Activated T-cell treated with anti-CD3 and anti-CD28 coated beads for 24 hours (primary cell): ENCODE results near the gene RRBP1.

Experiments used
- DNase-seq: peaks from one replicate; pipeline ENCODE4 v3.0.0-alpha.2; 2020; ENCODE audit warnings: low read depth

Gene RRBP1

DNA sequence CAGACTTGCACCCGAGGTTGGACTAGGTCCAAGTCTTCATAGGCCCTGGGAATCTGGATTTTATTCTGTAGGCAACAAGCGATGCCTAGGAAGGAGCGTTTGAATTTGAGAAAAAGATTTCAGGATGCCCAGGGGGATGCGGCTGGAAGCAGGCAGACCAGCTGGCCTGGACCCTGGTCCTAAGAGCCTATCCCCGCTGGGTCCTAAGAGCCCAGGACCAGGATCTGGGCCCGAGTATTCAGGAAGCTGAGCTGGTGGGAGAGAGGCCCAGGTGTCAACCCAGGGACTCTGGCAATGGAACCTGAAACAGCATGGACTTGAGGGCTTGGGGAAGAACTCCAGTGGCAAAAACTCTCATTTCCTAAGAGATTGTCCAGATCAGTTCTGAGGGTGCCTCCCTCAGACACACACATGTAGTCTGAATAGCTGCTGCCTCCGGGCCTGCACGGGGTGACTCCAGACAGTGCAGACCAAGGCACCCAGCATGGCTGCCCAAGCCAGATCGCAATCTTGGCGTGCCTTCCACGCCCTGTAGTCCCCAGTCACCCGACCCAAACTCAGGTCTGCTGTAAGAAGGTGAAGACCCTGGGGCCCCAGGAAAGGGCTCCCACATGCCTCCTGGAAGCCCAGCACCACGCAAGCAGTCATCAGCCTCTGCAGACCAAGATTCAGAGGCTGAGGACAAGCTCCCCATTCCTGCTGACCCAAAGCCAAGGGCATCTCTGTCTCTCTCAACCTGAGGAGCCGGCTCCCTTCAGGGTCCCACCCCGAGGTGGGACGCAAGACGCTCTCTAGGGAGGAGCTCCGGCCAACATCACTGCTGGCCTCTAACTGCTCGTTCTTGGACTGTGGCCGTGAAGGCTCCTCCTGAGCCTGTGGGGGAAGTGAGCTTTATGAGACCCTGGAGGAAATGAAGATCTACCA lies 34.4 kb downstream of the RRBP1 start:
- no peak for DNase-seq

DNA sequence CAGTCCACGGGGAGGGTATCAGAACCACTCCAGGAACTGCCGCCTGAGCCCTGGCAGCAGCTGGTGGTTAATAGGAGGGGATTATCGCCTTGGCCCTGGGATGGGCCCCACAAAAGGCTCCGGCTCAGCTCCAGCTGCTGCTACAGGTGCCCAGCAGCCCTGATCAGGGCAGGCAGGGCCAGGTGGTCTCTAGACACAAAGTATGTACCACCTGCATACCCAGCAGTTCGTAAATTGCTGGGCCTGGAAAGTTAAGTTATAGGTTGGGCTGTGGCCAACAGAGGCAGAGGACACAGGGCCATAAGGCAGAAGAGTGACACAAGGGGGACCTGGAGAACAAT lies 35.1 kb downstream of the RRBP1 start:
- no peak for DNase-seq

DNA sequence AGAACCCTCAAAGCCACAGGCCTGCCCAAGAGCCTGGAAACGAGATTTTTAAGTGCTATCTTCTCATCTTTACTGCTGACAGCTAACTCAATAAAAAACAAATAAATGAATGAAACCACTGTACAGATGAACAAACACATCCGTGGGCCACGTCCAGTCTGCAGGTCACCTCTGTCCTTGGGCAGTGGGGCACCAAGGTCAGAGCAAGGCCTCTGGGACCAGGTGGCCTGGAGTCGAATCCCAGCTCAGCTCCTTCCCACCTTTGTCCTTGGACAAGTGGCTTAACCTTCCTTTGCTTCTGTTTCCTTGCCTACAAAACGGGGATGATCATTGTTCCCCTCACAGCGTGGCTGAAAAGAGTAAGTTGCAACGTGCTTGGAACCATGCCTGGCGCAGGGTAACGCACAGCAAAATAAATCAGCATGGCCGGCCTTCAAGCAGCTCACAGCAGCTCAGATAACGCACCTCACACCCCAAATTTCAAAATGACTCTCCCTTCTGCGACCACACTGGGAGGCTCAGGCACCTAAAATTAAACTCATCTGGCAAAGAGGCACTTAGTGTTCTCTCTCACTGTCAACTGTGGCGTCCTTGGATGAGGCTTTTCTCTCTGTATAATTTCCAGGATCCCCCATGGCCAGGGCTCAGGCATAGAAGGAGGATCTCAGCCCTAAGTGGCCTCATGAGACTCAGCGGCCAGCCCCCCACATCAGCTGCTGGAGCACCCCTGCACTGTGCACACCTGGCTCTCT lies 35.7 kb downstream of the RRBP1 start:
- no peak for DNase-seq

DNA sequence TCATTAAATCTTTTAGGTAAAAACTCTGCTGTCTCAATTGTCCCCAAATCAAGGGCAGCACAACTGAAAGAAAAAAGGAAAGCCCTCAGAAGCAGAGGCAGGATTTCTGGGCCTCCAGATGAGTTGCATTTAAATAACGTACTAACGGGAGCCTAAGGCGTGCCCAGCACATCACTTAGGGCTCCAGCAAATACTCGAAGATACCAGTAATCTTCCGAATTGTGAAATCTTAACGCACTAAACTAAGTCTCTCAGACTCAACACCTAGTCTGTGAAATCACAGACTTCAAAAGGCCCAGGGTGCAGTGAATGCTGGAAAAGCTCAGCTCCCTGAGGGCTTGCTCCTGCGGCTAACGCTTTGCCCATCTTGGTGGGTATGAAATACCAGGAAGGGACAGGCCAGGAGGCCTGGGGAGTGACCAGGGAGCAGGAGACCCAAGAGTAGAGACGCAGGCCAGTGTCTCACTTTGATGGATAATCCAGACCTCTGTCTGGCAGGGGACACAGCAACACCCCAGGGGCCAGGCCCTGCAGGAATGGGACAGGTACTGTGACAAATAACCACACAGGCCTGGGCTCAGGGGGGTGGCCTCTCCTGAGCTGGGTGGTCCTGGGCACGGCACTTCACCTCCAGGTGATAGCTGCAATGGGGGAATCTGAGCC lies 36.4 kb downstream of the RRBP1 start:
- DNase-seq, result no peak

DNA sequence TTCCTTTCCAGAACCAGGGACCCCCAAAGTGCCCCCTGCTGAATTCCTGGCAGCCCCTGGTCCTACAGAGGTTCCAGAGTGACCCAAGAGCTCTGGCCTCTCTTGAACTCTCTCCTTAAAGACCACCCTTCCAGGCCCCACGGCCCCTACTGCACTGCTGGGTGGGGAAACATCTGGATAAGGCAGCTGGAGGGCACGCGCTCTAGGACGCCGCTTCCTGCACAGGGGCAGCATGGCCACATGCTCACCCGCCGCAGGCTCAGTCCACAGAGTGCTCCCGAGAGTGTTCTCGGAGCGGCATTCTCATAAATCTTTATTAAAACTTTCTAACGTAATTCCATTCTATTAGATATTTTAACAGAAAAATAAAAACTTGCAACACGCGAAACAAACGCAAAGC lies 37.0 kb downstream of the RRBP1 start:
- no peak for DNase-seq

DNA sequence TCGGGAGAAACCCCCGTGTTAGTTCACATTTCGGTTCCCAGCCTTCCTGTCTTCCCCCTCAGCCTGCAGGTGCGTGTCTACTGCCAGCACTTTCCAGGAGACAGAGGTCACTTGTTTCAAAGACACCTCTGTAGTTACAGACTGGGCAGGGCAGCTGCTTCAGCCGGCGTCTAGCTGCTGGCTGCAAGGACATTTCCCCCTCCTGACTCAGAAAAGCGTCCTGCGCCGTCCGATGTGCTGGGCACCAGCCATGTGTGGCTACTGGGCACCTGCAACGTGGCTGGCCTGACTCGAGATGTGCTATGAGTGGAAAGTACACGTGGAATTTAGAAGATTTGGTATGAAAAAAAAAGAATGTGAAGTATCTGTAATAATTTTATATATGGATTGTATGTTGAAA lies 37.6 kb downstream of the RRBP1 start:
- no peak for DNase-seq

DNA sequence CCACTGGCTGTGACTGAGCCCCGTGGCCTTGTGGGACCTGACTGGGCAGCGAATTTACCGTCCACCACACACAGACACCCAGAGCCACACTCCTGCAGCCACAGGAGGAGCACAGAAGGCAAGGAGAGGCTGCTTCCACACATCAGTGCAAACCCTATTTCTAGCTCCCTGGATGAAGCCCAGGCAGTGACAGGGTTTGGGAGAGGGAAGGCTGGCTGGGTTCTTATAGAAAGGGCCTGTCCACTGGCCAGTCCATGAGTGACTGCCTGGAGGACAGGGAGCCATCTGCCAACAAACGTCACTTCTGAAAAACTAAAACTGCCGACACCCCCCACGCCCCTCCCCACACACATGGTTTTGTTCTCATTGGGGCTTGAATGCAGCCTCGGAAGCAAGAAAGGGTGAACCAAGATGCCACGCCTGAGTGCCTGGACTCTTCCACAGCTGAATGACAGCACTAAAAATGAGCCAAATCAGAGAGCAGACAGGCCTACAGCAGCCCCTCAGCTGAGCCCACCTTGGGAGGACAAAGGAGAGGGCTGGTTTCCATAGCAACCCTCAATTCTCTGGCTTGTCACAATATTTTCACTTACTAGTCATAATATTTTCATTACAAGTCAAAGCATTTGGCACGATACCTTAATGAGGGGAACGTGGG lies 38.4 kb downstream of the RRBP1 start:
- no peak for DNase-seq

DNA sequence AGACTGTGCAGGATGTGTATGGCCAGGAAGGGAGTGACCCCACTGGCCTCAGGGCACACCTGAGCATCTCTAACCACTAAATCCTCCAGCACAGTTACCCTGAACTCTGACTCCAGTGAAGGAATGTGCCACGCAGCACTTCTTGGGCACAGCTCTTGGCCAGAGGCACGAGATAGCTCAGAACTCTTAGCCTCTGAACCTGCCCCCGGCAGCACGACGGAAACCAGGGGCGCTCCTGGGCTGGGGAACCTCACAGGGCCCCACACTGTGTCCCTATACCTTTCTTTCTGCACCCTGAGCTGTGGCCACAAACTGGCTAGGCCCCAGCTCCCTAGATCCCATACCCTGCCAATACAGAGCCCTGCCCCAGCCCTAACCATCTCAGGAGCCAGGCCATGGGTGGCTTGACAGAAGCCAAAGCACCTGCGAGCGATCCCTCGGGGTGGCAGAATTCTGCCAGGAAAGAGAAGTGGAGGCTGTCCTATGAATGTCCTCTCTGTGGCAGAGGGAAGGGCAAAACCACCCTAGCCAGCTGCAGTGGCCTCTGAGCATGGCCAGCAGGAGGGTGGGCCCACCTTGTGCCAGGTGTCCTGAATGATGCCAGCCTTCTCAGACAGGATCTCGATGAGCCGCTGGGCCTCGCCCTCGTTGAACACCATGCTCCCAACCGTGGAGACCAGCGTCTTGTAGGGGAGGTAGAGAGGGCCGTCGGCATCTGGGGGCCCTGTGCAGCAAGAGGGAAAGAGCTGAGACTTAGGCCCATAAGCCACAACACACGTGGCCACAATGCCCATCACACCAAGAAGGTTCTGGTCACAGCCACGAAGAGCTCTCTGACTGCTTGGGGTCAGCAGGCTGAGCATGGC lies 39.4 kb downstream of the RRBP1 start:
- DNase-seq, result no peak

DNA sequence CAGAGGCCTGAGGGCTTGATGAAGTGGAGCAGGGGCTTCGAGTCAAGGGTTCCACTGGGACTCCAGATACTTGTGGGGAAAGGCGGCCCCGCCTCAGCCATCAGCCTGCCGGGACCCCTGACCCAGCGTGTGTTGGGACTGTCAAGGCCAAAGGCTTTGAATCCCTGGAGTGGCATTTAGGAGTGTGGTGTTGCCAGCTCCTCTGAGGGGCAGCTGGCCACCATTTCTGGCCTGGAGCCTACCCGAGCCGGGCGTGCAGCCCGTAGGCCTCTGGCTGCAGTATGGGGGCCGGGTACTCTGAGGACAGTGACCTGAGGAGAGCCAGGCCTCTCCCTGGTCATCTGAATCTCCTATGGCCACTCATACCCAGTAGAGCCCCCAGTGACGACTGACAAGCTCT lies 40.0 kb downstream of the RRBP1 start:
- no peak for DNase-seq

DNA sequence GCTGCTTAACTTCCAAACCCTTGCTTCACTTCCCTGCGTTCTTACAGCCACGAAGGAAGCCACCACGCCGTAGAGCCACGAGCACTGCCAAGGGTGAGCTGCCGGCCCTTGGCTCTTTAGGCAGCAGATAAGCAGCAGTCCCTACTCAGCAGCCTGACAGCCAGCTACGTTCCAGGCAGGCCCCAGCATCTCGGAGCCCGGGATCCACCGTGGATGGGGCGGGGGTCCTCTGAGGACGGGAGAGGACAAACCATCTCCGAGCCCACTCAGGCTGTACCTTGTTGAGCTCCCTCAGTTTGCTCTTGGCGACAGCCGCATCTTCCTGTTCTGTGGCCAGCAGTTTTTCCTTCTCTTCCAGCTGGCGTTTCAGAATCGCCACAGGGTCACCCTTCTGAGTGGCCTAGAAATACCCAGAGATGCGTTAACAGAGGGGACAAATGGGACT lies 40.5 kb downstream of the RRBP1 start:
- DNase-seq, result no peak

DNA sequence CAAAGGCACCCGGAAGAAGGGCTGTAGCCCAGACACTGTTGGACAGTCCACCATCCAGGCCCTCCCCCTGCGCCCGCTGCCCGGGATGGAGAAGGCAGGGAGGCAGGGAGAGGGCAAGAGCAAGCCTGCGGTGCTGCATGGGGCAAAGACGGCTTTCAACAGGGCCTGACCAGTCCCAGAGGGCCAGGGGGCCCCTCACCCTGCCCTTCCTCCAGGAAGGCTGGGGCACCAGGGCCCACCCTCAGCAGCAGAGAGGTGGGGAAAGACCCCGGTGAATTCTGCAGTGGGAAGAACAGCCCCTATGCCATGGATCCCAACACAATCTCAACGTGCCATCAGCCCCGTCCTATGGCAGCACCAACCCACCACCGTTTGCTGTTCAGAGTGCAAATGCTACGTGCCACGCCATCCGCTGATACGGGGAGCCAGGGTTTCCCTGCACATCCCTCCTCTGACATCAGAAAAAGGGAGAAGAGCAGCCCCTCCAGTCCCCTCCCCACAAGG lies 41.1 kb downstream of the RRBP1 start:
- no peak for DNase-seq

DNA sequence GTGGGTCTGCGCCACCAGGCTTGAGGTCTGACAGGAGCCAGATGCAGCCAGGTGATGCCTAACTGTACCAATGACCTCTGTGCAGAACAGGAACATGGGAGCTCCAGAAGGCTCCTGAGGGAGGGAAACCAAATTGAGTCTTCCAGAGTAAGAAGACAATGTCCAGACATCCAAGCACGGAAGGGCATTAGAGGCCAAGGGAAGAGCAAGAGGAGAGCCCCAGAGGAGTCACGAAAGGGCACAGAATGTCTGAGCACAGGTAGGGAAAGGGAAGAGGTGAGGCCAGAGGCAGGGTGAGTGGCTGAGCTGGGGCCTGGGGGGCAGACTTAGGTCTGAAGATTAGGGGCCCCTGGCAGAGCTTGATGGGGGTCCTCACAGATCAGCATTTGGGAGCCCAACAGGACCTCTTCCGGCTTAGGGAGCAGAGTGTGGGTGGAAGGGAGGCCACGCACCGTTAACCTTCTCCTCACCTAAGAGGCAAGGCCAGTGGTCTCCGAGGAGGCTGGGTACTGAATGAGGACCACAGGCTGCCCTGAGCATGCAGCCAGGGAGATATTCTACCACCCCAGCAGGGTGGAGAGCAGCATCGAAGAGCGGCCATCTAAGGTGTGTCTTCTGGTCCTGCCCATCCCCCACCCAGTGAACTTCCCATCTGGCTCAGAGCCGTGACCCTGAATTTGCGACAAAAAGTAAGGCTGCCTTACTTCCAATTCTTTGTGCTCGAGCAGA lies 41.7 kb downstream of the RRBP1 start:
- DNase-seq, result no peak

DNA sequence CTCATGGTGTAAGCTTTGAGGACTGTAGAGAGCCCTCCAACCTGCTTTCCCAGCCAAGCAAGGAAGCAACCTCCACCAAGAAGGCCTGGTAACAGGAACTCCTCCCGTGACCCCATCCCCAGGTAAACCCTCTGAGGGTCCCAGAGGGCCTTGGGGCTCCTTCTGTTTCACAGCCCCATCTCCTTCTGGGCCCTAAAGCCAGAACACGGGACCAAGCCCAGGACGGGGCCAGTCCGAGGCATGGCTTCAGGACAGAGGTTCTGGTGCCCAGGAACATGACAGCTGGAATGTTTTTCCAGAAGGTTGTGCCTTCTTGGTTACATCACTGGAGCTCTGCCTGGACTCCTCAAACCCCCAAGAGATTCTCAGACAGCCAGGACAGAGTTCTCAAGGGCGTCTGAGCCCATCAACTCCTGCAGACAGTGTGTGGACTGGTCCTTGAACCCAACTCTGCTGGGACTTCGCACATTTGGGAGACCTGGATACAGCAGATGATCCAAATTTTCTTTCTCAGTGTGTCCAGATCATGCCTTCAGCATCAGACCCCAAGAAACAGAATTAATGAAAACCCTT lies 43.1 kb downstream of the RRBP1 start:
- DNase-seq, result no peak

DNA sequence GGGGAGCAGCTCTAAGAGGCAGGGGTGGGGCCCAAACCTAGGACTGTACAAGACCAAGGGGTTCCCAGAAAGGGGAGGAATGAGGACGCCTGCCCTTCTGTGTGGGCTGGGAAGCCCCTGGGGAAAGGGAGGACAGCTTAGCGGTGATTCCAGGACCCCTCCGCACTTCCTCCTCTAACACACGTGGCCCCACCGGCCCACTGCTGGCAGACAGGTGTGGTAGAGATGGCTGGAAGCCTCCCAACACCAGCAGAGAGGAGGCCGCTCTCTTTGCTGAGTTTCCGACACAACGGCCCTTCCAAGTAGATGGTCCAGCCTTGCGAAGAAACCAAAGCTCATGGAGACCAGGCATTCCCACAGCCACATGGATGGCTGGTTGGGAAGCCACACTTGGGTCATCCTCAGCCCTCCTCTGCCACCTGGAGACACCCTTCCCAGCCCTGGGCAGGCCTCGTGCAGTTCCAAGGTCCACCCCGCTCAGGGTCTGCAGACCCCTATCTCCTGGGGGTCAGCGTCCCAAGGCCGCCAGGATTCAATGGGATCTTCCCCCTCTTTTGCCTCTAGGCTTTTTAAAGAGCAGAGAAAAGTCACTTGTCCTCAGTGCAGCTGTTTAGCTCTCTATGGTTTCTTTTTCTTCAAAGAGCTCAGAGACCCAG lies 43.9 kb downstream of the RRBP1 start:
- DNase-seq, result no peak

DNA sequence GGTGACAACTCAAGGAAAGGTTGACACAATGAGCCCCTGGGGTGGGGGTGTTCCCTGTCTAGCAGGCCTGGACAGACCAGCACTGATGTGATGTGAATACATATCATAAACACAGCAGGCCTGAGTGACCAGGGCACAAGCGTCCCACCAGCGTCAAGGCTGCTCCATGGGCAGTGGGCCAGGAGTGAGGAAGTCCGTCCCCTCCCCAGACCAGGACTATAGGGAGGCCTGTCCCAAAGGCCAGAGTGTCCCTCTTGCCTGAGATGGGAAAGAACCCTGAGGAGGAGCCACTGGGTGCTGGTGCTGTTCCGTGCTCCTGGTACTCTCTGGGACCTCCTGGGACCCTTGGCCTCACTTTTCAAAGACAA lies 44.6 kb downstream of the RRBP1 start:
- DNase-seq, result no peak

DNA sequence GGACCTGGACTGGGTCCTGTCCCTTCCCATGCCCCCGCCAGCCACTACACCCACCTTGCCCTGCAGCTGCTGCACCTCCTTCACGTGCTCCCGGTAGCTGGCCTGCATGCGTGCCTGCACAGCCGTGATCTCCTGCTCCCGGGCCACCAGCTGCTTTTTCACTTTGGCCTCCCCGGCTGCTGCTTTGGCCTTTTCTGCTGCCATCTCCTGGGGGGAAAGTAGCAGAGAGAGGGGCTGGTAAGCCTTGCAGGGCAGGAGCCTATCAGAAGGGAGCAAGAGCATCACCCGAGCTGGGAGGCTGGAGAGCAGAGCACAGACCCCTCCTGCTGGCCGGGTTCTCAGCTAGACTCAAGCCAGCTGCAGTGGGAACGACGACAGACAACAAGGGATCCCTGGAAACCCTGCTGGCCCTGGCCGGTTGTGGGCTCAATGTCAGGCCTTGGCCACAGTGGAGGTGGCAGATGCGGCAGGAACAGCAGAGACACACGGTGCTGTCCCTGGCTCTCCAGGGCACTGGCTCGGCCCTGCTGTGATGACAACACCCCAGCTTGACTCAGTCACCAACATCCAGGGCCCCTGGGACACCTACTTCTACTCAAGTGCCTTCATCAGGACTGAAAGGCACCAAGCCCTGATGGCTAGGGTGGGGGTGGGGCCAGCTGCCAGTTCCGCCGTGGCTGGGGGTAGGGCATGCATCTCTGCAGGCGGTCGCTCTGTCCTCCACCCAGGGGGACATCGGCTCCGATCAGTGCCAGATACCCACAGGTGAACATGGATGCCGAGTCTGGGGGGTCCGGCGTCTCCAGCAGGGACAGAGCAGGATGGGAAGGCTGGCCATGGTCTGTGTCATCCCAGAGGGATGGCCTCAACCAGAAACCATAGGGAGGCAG lies 45.3 kb downstream of the RRBP1 start:
- no peak for DNase-seq

DNA sequence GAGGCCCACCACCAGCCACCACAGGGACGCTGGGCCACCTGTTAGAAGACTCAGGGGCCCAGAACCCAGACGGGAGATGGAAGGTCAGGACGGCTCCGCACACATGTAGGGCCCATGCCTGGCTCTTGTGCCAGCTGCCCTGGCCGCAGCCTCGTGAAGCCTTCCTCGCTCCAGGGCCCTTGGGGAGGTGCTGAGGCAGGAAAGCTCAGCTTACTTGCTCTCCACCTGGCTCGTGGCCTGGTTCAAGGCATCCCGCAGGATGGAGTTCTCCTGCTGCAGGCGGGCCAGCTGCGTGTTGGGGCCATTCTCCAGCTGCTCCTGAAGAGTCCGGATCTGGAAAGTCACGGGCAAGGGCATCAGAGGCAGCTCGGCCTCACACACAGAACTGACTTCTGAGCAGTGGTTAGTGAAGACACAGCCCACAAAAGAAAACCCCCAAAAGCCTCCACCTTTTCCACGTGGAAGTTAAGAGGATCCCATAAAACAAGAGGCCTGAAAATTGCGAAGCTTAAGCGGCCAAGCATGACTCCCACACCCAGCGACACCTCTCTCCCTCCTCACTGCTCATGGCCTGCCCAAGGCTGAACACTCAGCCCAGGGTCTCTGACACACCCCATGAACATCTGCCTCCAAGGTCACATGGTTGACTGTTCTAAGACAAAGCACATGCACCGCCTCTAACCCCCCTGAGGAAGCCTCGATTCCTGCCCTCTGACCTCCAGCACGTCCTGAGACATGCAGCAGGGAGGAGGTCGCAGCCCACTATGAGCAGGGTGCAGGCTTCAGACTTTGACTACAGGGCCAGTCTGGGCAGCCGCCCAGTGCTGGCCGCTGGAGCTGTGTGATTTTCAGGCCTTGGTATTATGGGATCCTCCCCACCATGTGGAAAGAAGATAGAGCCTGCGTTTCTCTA lies 46.5 kb downstream of the RRBP1 start:
- no peak for DNase-seq
